KOPT-K1 (cell line): ENCODE results near the gene CDK6.

Source experiments
- H3K27ac ChIP-seq: fragments of 200-600 bp; sonication (generic); 2 replicates; pipeline ENCODE4 v1.5.1; 2016; ENCODE audit warnings: antibody characterized with exemption, mild to moderate bottlenecking, low read depth, low read length; ENCODE audit not compliant: poor library complexity, severe bottlenecking
- H3K36me3 ChIP-seq: fragments of 200-600 bp; sonication (generic); 2 replicates; pipeline ENCODE4 v1.5.1; 2017; ENCODE audit warnings: antibody characterized with exemption, mild to moderate bottlenecking, low read length, moderate library complexity; ENCODE audit not compliant: insufficient read depth
- H3K9me3 ChIP-seq: fragments of 200-600 bp; sonication (generic); 2 replicates; pipeline ENCODE4 v1.5.1; 2017; ENCODE audit warnings: antibody characterized with exemption, low read length, mild to moderate bottlenecking; ENCODE audit not compliant: insufficient read depth, poor library complexity, severe bottlenecking

The CDK6 gene

GRCh38 chr7:92720604-92721350 is 115.6 kb downstream of the CDK6 start:
- Histone ChIP-seq H3K27ac (peak overlapping the region; percentile 65), H3K9me3 (no peaks in the 10 kb centered on the region), H3K36me3 (peaks cover 98% of the 10 kb centered on the region)

- Histone ChIP-seq H3K36me3 (peaks cover 98% of the 10 kb centered on the region), H3K27ac (peak overlapping the region; percentile 65), H3K9me3 (no peaks in the 10 kb centered on the region)
Observed at GRCh38 chr7:92717993-92718716, 118.2 kb downstream of the CDK6 start.

DNA sequence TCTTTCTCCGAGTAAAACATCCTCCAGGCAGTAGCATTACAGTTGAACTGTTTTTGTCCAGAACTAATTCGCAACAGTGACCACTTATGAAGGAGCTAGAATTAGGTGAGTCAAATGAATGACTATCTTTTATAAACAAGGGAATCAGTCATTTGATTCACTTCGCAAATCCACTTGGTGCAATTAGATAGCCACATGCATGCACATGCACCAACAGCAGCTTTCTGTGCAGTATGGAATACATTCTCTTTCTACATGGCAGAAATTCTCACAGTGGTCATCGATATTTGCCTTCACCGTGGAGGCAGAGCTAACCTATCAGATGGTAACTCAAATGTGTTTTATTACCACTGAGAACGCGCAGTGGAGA is 118.8 kb downstream of the CDK6 start:
- H3K27ac ChIP-seq = peak overlapping the region; percentile 65
- no peaks in the 10 kb centered on the region for H3K9me3 ChIP-seq
- H3K36me3 ChIP-seq = peaks cover 98% of the 10 kb centered on the region

DNA sequence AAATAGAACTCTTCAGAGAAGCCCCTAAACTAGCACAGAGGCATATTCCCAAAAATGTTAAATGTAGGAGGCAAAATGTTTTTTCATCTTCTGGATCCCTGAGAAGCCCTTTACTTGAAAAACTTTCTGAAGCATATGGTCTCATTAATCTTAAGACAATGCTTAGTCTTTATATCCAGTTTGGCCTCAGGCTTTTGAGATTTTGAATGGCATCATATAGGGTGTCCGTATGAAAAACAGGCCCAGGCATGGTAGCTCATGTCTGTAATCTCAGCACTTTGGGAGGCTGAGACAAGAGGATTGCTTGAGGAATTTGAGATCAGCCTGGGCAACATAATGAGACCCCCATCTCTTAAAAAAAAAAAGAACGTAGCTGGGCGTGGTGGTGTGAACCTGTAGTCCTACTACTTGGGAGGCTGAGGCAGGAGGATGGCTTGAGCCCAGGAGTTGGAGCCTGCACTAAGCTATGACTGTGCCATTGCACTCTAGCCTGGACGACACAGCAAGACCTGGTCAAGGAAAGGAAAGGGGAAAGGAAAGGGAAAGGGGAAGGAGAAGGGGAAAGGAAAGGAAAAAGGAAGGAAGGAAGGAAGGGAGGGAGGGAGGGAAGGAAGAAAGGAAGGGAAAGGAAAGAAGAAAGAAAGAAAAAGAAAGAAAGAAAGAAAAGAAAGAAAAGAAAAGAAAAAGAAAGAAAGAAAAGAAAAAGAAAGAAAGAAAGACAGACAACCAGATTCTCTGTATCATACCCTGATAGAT is 119.4 kb downstream of the CDK6 start:
- peak overlapping the region; percentile 65 for H3K27ac ChIP-seq
- no peaks in the 10 kb centered on the region for H3K9me3 ChIP-seq
- peaks cover 99% of the 10 kb centered on the region for H3K36me3 ChIP-seq

DNA sequence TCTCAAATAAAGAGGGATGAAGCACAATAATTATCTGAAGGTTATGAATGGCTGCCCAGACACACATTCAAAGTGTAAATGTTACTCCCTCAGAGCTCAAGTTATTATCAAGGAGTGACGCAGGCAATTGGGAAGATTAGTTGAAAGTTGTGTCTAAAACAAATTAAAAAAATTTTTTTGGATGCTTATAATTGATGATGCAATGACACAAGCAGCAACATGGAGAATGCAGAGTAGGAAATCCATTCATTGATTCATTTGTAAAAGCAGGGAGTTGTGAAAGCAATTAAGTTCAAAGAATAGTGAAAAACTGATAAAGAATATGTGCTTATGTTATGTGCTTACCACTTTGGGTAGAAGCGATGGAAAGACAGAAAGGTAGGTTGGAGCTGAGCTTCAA is 120.4 kb downstream of the CDK6 start:
- Histone ChIP-seq H3K9me3 (no peaks in the 10 kb centered on the region), H3K36me3 (peaks cover 100% of the 10 kb centered on the region), H3K27ac (peak overlapping the region; percentile 65)

DNA sequence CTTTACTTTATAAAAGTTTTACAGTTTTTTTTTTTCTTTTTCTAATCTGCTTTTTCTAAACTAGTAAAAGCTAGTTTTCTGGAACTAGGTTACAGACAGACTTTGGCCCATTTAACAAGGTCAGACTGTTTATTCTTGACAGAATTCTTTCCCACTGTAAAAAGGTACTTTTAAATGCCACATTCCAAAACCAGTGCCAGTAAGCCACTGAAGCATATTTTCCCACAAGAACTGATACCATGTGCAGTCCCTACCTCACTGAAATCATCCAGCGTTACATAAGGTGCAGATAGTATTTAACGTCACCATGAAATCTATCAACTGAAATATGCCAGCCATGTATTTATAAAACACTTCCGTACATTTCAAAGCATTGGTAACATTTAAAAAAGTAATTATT is 121.6 kb downstream of the CDK6 start:
- Histone ChIP-seq H3K36me3 (peaks cover 100% of the 10 kb centered on the region), H3K9me3 (no peaks in the 10 kb centered on the region), H3K27ac (peak overlapping the region; percentile 65)

GRCh38 chr7:92714280-92714679 is 122.1 kb downstream of the CDK6 start:
- Histone ChIP-seq H3K9me3 (no peaks in the 10 kb centered on the region), H3K27ac (peak overlapping the region; percentile 65), H3K36me3 (peaks cover 99% of the 10 kb centered on the region)

- no peaks in the 10 kb centered on the region for H3K9me3 ChIP-seq
- peak overlapping the region; percentile 49 for H3K27ac ChIP-seq
- H3K36me3 ChIP-seq = peaks cover 98% of the 10 kb centered on the region
Observed at GRCh38 chr7:92709912-92710311, 126.5 kb downstream of the CDK6 start.

GRCh38 chr7:92709150-92709549 is 127.2 kb downstream of the CDK6 start:
- Histone ChIP-seq H3K9me3 (no peaks in the 10 kb centered on the region), H3K27ac (peak overlapping the region; percentile 43), H3K36me3 (peaks cover 98% of the 10 kb centered on the region)

- Histone ChIP-seq H3K27ac (peak overlapping the region; percentile 26), H3K9me3 (no peaks in the 10 kb centered on the region), H3K36me3 (peaks cover 98% of the 10 kb centered on the region)
Observed at GRCh38 chr7:92708111-92709042, 128.0 kb downstream of the CDK6 start.

DNA sequence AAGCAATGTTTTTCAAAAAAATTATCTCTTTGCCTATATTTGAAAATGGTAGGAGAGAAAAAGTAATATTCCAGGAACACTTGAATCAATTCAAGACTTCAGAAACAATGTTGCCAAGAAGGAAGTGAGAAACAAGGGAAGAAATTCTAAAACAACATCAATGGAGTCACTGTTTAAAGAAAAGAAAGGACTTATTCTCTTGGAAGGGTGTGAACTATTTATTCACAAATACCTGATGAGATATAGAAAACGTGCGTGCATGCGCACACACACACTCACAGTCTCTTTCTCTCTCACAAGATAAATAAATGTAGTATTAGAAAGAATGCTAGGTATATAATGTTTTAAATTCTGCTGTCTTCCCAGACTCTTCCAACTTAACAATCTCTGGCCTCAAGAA is 128.9 kb downstream of the CDK6 start:
- Histone ChIP-seq H3K9me3 (no peaks in the 10 kb centered on the region), H3K27ac (peak overlapping the region; percentile 26), H3K36me3 (peaks cover 98% of the 10 kb centered on the region)

- Histone ChIP-seq H3K9me3 (no peaks in the 10 kb centered on the region), H3K36me3 (peaks cover 96% of the 10 kb centered on the region), H3K27ac (peak overlapping the region; percentile 36)
Observed at GRCh38 chr7:92706563-92706962, 129.8 kb downstream of the CDK6 start.

- Histone ChIP-seq H3K9me3 (no peaks in the 10 kb centered on the region), H3K36me3 (peaks cover 94% of the 10 kb centered on the region), H3K27ac (peak overlapping the region; percentile 36)
Observed at GRCh38 chr7:92705831-92706230, 130.5 kb downstream of the CDK6 start.

GRCh38 chr7:92704858-92705257 is 131.5 kb downstream of the CDK6 start:
- peaks cover 94% of the 10 kb centered on the region for H3K36me3 ChIP-seq

More at GRCh38 chr7:92704858-92705257, 131.5 kb downstream of the CDK6 start:
- peak overlapping the region; percentile 36 for H3K27ac ChIP-seq
- no peaks in the 10 kb centered on the region for H3K9me3 ChIP-seq
